Dedifferentiated amniotic fluid mesenchymal stem cell (primary cell): ENCODE measurements around the gene SLC2A3.
"Not testable (repeated sequence)": the region's sequence is repeated elsewhere in the genome, so short reads cannot be mapped to it uniquely, and the experiment has no call there.

Experiments used
- DNase-seq: peaks from one replicate; pipeline ENCODE4 v3.0.0-alpha.2; 2016; ENCODE audit errors: extremely low spot score

Gene SLC2A3

GRCh38 chr12:7951671-7952070 lies 15.7 kb upstream of the SLC2A3 start:
- DNase-seq: no peak

DNA sequence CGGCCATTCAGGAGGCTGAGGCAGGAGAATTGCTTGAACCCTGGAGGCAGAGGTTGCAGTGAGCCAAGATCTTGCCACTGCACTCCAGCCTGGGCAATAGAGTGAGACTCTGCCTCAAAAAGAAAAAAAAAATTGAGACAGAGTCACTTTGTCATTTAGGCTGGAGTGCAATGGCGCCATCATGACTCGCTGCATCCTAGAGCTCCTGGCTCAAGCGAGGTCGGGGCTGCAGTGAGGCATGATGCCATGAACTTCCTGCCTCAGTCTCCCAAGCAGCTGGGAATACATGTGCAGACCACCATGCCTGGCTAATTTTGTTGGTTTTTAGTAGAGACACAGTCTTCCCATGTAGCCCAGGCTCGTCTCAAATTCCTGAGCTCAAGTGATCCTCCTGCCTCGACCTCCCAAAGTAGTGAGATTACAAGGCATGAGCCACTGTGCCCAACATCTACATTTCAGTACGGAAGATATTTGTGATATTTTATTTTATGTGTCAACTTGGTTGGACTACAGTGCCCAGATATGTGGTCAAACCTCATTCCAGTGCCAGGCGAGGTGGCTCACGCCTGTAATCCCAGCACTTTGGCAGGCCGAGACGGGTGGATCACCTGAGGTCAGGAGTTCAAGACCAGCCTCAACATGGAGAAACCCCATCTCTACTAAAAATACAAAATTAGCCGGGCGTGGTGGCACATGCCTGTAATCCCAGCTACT lies 14.4 kb upstream of the SLC2A3 start:
- DNase-seq: not testable (repeated sequence)

DNA sequence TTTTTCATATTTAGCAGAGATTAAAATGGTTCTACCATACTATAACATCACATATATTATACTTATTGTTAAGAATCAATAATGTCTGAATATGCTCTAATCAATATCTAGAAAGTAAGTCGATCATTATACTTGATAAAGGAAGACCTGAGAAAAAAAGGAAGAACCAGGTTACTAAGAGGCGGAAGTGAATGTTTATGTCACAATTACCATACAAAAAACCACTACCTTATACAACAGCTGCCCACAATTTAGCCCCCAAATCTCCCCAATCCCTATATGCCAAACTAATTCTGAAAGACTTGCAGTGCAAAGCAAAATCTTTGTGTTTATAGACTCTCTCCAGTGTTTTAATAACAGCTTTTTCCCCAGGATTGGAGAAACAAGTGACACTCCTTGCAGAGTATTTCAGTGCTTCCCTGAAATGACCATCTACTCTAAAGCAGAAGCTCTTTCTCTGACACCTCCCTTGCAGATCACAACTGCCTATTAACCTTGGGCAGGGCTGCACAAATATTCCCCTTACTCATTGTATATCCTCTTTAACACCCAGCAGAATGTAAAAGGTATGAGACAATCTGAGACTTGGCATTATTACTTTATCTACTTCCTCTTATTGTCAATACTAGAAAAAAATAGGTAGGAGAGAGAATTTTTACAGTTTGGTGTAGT lies 12.7 kb upstream of the SLC2A3 start:
- no peak for DNase-seq

GRCh38 chr12:7947011-7947410 lies 11.0 kb upstream of the SLC2A3 start:
- no peak for DNase-seq

GRCh38 chr12:7944760-7945159 lies 8.8 kb upstream of the SLC2A3 start:
- DNase-seq: not testable (repeated sequence)

DNA sequence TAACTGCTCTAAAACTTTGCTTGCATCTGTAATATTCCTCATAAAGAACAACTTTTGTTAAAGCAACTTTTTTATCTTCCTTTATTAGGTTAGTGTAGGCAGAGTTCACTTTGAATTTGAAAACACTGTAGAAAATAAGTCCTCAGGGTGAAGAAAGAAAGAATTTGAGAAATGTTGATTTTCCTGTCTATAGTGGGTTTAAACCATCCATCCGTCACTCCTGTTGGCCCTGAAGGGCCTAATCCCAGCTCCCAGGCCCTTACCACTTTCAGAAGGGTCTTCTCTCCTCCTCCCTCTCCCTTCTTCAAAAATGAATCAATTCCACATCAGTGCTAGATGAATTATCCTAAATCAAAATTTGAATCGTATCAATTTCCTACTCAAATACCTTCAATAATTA lies 4.9 kb upstream of the SLC2A3 start:
- DNase-seq: no peak

GRCh38 chr12:7937833-7938506 lies 2.0 kb upstream of the SLC2A3 start:
- DNase-seq: no peak

DNA sequence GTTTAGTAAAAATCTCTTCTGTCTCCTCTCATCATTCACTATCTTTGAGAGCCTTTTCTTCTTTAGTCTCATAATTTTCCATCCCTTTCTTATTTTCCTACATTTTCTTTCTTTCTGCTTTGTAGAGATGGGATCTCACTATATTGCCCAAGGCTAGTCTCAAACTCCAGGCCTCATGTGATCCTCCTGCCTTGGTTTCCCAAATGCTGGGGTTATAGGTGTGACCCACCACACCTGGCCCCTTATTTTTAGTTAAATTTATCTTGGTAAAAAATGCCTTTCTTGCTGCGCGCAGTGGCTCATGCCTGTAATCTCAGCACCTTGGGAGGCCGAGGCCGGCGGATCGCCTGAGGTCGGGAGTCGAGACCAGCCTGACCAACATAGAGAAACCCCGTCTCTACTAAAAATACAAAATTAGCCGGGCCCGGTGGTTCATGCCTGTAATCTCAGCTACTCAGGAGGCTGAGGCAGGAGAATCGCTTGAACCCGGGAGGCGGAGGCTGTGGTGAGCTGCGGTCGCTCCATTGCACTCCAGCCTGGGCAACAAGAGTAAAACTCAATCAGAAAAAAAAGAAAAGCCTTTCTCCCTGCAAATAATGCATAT lies 996 bp downstream of the SLC2A3 start:
- no peak for DNase-seq

GRCh38 chr12:7934091-7934888 lies 1.7 kb downstream of the SLC2A3 start:
- DNase-seq: no peak

DNA sequence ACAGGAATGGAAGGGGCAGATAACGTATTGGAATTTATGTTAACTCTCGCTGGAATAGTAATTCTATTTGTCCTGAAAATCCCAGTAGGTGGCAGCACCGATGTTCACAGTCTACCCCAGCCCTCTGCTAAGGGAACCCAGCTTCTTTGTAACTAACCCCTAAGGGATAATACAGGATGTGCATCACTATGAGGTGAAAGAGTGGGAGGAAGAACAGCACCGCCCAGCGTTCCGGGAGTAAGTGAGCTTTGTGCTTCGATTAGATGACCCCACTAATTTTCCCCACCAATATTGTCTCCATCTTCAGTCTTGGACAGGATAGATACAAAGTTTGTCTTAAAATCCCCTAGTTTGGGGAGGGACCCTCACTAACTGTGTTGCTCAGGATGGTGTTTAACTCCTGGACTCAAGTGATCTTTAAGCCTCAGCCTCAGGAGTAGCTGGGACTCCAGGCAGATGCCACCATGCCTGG lies 2.7 kb downstream of the SLC2A3 start:
- DNase-seq: peak; percentile 92

DNA sequence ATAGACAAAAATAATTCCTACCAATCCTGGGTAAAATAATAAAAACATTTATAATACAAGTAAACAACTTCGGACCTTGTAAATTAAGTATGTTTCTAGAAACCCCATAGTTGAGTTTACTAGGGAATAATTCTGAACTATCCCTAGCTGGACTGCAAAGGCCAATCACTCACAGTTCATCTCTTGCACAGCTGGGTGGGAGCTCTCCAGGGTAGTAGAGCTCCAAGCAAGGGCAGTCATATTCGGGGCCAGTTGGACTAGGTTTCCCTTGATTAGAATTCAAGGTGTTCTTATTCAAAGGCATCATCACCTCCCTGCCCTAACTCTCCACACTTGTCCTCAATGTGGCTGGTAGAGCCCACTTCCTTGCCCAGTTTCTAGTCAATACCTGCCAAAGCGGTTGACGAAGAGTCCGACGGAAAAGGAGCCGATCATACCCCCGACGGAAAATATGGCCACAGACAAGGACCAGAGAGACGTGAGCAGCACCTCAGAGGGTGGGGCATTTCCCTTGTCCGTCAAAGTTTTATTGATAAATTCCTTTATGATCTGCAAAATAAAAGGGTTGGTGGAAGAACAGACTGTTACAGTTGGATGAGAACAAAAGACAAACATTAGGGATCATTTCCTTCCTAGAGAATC lies 3.3 kb downstream of the SLC2A3 start:
- not testable (repeated sequence) for DNase-seq

DNA sequence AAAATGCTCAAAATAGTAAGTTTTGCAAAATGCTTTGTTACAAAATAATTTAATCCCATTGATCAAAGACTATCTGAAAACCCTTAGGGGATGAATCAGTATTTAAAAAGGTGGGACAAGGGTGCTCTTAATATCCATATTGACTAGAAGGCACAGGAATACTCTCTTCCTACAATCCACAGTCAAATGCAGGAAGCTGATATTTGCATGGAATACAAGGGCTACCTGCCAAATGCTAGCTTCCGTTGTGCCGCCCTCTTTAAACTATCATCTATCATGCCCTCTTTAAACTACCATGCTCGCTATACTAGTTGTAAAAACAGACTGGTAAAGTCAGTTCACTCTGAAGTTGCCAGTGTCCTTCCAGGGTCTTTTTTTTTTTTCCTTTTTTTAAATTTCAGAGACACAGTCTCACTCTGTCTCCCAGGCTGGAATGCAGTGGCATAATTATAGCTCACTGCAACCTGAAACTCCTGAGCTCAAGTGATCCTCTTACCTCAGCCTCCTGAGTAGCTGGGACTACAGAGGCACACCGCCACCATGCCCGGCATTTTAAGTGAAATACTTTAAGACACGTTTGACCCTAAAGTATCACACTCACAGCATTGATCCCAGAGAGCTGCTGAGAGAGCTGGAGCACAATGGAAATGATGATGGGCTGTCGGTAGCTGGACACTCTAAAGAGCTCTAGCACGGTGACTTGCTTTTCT lies 6.7 kb downstream of the SLC2A3 start:
- no peak for DNase-seq

- DNase-seq: no peak
These were observed 8.5 kb downstream of the SLC2A3 start for GRCh38 chr12:7927470-7927869.

DNA sequence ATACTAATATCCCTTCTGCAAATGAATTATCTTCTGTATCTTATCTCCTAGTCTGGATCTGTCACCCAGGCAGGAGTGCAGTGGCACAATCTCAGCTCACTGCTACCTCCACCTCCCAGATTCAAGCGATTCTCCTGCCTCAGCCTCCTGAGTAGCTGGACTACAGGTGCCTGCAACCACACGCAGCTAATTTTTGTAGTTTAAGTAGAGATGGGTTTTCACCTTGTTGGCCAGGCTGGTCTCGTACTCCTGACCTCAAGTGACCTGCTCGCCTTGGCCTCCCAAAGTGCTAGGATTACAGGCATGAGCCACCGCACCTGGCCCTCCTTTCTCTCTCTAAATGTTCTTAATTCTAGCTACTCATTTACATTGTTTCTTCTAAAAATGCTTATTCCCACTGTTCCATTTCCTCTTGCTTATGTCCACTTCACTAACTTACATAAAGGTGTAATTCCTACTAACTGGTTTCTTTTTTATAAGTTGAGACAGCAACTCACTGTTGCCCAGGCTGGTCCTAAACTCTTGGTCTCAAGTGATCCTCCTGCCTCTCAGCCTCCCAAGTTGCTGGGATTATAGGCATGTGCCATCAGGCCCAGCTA lies 9.8 kb downstream of the SLC2A3 start:
- not testable (repeated sequence) for DNase-seq

- no peak for DNase-seq
These were observed 12.4 kb downstream of the SLC2A3 start for GRCh38 chr12:7923241-7924236.

DNA sequence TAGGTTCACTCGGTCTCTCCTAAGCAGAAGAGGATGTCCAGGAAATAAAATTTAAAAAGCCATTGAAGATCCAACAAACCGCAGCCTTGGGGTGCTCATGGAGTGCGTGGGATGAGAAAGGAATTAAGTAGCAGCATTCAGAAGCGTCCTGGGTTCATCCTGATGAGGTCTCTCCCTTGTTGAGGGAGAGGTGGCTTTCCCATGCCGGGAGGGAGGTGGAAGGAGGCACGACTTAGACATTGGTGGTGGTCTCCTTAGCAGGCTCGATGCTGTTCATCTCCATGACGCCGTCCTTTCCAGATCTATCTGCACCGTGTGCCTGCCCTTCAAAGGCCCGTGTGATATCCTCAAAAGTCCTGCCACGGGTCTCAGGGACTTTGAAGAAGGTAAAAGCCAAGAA lies 14.8 kb downstream of the SLC2A3 start:
- not testable (repeated sequence) for DNase-seq

- not testable (repeated sequence) for DNase-seq
These were observed 17.8 kb downstream of the SLC2A3 start for GRCh38 chr12:7918268-7918590.

DNA sequence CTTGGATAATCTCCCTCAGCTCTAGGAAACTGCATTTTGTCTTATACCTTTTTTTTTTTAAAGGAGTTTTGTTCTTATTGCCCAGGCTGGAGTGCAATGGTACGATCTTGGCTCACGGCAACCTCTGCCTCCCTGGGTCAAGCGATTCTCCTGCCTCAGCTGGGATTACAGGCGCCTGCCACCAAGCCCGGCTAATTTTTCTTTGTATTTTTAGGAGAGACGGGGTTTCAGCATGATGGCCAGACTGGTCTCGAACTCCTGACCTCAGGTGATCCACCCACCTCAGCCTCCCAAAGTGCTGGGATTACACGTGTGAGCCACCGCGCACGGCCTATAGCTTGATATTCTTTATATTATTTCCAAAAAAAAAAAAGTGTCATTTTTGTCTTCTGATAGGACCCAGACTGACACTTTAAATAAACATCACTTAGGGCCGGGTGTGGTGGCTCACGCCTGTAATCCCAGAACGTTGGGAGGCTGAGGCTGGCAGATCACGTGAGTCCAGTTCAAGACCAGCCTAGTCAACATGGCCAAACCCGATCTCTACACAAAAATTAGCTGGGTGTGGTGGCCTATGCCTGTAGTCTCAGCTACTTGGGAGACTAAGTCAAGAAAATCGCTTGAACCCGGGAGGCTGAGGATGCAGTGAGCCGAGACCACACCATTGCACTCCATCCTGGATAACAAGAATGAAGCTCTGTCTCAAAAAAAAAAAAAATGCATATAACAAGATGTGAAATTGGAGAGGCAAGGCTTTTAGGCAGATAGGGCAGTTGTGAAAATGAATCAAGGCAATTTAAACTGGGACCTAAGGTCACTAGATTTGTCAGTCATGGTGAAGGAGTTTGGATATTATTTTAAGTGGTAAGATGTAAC lies 18.4 kb downstream of the SLC2A3 start:
- DNase-seq: no peak
